NB4 (cell line): ENCODE results near the gene SULF2.

Experiments used
- DNase-seq: peaks from one replicate; pipeline ENCODE4 v3.0.0; 2010; ENCODE audit warnings: low read depth
- H3K4me3 ChIP-seq: one replicate; pipeline ENCODE4 v1.5.1; 2011; ENCODE audit warnings: mild to moderate bottlenecking, low read depth, low read length, moderate library complexity
- MYC ChIP-seq: IDR thresholded peaks from 2 replicates; pipeline ENCODE4 v1.6.1; 2011; ENCODE audit warnings: low read depth, low read length
- POLR2A ChIP-seq: IDR thresholded peaks from 2 replicates; pipeline ENCODE4 v1.6.1; 2011; ENCODE audit warnings: mild to moderate bottlenecking; ENCODE audit not compliant: insufficient read length; ENCODE audit errors: extremely low read depth
- TF ChIP-seq, protein P1 (sequence below): IDR thresholded peaks from 2 replicates; pipeline ENCODE4 v1.6.1; 2011; ENCODE audit warnings: low read depth, low read length
- TF ChIP-seq, protein P2 (sequence below): IDR thresholded peaks from one replicate; pipeline ENCODE4 v1.5.1; 2012; ENCODE audit warnings: low read depth, low read length

The SULF2 gene

DNA sequence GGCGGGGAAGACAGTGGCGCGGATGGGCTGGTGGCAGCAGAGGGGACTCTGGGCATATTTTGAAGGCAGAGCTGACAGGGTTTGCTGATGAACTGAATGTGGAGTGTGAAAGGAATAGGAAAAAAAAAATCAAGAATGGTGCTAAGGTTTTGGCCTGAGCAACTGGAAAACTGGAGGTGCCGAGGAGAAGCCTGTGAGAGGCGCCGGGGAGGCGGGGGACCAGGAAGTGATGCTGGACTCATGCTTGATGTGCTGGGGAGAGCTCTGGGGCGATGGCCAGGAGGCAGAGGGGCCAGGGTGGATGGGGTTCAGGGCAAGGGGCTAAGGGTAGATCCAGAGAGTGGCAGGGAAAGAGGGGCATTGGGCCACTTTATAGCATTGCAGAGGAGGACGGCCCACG is 55.8 kb downstream of the SULF2 start:
- no peak overlapping the region for H3K4me3 ChIP-seq
- no peak for DNase-seq
- TF ChIP-seq MYC = no peak
- TF ChIP-seq, protein P1, sequence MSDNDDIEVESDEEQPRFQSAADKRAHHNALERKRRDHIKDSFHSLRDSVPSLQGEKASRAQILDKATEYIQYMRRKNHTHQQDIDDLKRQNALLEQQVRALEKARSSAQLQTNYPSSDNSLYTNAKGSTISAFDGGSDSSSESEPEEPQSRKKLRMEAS = no peak
- no peak for TF ChIP-seq POLR2A
- TF ChIP-seq, protein P2, sequence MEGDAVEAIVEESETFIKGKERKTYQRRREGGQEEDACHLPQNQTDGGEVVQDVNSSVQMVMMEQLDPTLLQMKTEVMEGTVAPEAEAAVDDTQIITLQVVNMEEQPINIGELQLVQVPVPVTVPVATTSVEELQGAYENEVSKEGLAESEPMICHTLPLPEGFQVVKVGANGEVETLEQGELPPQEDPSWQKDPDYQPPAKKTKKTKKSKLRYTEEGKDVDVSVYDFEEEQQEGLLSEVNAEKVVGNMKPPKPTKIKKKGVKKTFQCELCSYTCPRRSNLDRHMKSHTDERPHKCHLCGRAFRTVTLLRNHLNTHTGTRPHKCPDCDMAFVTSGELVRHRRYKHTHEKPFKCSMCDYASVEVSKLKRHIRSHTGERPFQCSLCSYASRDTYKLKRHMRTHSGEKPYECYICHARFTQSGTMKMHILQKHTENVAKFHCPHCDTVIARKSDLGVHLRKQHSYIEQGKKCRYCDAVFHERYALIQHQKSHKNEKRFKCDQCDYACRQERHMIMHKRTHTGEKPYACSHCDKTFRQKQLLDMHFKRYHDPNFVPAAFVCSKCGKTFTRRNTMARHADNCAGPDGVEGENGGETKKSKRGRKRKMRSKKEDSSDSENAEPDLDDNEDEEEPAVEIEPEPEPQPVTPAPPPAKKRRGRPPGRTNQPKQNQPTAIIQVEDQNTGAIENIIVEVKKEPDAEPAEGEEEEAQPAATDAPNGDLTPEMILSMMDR = no peak

DNA sequence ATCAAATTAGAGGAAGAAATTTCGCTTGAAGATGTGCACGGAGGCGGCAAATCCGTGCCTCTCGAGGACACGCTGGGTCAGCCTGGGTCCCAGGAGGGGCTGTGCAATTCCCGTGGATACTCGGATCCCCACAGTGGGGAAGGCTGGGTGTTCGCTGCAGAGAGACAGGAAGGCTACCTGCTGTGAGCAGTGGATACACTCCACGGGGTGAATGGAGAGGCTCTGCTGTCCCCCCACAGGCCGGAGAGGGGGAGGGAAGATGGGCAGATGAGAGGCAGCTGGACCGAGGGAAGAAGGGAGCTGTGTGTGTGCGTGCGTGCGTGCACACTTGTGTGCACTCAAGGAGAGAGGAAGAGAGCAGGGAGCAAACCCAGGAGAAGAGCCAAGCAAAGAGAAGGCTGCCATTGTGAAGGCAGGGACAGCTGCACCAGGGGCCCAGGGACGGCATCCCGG is 57.3 kb downstream of the SULF2 start:
- peak overlapping the region; percentile 12 for H3K4me3 ChIP-seq
- DNase-seq = no peak
- no peak for TF ChIP-seq MYC
- no peak for TF ChIP-seq POLR2A
- TF ChIP-seq, protein P2 = no peak

DNA sequence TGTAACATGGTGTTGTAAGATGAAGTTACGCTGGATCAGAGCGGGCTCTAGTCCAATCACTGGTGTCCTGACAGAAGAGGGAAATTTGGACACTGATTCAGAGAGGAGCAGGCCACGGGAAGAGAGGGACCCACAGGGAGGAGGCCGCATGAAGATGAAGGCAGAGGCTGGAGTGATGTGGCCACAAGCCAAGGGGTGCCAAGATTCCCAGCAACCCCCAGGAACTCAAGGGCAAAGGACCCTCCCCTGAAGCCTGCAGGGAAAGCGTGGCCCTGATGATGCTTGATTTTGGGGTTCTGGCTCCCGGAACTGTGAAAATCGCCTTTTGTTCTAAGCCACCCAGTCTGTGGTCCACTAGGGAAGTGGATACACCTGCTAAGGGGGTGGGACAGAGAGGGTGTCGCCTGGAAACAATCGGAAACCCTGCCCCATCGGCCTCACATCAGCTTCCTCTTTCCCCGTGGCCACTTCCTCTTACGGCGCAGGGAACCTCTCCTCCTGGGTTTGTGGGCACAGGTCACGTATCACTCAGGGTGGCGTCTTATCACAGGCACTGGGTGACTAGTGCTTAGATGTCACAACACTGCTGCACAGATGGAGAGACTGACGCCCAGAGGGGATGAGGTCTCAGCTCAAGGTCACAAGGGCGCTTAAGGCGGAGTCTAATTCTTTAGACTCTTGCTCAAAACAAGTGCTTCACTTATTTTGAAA is 58.0 kb downstream of the SULF2 start:
- DNase-seq = peak; percentile 100
- peak; percentile 66 for TF ChIP-seq MYC
- TF ChIP-seq, protein P2 = no peak
- TF ChIP-seq POLR2A = no peak
- TF ChIP-seq, protein P1 = peak; percentile 49; the same call in 1 of the 2 replicates
- no peak overlapping the region for H3K4me3 ChIP-seq

DNA sequence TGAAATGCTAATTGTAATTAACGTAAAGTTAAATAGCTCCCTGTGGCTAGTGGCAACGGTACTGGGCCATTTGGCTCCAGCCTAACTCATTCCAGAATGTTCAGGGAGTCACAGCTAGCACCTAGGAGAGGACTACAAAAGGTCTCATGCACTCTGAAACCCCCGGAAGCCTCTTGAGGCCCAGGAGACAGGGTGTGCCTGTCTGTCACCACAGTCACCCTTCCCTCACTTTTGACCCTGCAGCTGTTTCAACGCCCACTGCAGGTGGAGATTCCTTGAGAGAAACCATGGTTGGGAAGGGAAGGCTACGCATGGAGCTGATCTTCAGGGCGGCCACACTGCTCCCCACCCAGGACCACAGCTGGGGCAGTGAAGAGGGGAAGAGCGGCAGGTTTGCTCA is 58.6 kb downstream of the SULF2 start:
- no peak overlapping the region for H3K4me3 ChIP-seq
- no peak for DNase-seq
- TF ChIP-seq, protein P1 = no peak
- TF ChIP-seq, protein P2 = no peak
- TF ChIP-seq POLR2A = no peak
- no peak for TF ChIP-seq MYC

DNA sequence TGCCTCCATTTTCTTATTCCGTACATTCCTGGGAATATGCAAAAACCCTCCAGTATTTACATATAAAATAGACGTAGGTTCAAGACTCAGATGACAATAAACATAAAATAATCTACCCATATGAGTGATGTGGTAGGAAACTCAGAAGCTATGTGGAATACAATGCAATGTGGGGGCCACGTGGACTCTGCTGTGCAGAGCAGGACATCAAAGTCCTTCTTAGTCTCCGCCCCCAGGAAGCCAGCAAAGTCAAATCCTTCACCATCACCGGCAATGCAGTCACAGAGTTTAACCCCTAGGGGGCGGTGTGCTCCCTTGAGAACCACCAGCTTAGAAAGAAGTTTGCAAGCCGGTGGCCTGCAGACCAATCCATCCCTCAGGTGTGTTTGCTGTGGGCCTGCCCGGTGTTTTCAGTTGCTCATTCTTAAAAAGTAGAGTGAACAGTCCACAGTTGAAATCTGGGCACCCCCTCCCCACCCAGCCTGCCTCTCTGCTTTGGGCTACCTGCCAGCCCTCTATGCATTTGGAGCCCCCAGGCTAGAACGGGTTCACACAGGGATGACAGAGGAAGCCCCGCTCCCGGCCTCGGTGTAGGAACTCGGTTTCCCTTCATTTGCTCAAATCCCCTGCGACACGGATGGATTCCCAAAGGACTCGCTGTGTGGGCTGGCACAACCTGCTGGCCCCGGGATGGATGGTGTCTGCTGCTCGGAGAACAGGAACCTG is 59.9 kb downstream of the SULF2 start:
- H3K4me3 ChIP-seq = no peak overlapping the region
- peak; percentile 93 for DNase-seq
- TF ChIP-seq, protein P1 = peak; percentile 95
- TF ChIP-seq, protein P2 = peak; percentile 92
- TF ChIP-seq MYC (peak; percentile 88), POLR2A (no peak)
